HS-5 (cell line): ENCODE data around the gene KLHL33.
A peak's percentile ranks its signal among the peaks of the same experiment; 100 is the strongest.

Experiments used
- DNase-seq: peaks from one replicate; pipeline ENCODE4 v3.0.0-alpha.2; 2012; ENCODE audit warnings: low read depth

KLHL33 gene, protein sequence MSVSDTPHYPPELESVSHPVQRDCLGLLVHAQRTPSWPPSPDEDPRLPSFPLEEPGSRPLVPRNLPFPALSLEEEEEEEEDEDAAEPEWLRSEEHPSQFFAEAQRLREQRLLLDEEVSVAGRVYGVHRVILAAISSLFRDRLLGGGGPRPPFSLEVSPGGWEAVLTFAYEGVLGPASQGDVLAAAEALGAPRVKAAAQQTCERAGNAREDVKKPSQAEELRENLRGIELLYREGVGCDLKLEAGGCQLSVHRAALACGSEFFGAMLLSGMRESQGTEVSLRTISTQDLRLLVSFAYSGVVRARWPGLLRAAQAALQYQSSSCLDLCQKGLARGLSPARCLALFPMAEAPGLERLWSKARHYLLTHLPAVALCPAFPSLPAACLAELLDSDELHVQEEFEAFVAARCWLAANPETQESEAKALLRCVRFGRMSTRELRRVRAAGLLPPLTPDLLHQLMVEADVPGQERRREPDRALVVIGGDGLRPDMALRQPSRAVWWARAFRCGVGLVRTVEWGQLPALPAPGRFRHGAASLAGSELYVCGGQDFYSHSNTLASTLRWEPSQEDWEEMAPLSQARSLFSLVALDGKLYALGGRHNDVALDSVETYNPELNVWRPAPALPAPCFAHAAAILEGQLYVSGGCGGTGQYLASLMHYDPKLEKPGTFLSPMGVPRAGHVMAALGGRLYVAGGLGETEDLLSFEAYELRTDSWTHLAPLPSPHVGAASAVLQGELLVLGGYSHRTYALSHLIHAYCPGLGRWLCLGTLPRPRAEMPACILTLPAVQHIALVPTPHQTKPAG

GRCh38 chr14:20435582-20436362 lies at the start of gene KLHL33:
KLHL33 (minus strand) TSS chr14:20436166; CDS start chr14:20435811, 355 bp downstream.
- no peak for DNase-seq

DNA sequence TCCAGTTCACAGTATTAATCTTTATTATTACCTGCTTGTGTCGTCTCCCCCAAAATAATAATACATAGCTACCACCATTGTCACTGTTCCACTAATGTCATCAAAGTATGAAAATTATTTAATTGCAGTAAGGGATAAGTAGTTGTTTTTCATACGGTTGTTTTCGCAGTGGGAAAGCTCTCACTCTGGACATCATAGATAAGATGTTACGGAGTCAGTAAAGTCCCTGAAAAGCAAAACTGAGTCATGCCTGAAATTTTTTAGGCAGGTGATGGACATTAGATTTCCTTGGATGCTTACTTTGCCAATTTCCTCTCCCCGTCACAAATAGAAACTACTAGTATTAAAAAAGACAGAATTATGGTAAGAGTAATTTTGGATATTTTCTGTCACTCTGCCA lies 46.4 kb upstream of the KLHL33 start:
- no peak for DNase-seq

- DNase-seq, result no peak
Observed at GRCh38 chr14:20478894-20479293, 42.9 kb upstream of the KLHL33 start.

DNA sequence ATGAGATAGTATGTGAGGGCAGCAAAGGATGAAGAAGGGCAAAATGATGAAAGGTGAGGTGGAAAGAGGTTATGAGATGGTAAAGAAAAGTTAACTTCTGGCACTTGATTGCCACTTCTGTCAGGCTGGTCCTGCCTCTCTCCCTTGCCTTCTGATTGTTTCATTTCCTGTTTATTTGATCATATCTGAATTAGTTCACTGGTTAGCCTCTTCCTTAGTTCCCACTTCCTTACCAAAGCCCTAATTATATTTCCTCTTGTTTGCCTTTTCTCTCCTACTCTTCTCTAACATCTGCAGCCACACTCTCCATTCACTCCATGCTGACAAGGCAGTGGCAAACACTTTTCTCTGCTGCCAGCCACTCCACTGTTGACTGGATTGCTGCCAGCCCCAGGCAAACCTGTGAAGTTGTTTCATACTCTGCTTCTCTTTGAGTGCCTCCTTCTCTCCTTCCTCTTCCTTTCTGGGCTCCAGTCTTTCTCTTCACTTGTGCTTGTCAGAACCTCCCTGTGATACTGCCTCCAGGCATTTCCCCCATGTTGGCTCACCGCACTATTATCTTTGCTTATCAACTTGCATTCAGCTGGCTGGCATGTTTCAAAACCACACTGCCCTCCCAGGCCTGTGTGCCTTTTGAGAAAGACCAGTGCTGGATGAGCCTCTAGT lies 41.4 kb upstream of the KLHL33 start:
- DNase-seq, result no peak

GRCh38 chr14:20476776-20477175 lies 40.8 kb upstream of the KLHL33 start:
- no peak for DNase-seq

- no peak for DNase-seq
Observed at GRCh38 chr14:20472536-20473169, 36.7 kb upstream of the KLHL33 start.

GRCh38 chr14:20470603-20470901 lies 34.6 kb upstream of the KLHL33 start:
- DNase-seq, result no peak

GRCh38 chr14:20469890-20470602 lies 34.1 kb upstream of the KLHL33 start:
- DNase-seq, result peak; percentile 69

- DNase-seq, result peak; percentile 62
Observed at GRCh38 chr14:20469242-20469889, 33.4 kb upstream of the KLHL33 start, which contains the start of gene PNP. PNP (plus strand) TSS chr14:20469406; CDS start chr14:20469525, 119 bp downstream.

GRCh38 chr14:20468764-20469241 lies 32.8 kb upstream of the KLHL33 start:
- DNase-seq, result no peak

- peak; percentile 99 for DNase-seq
Observed at GRCh38 chr14:20461225-20462141, 25.5 kb upstream of the KLHL33 start, which contains the start of gene PIP4P1. PIP4P1 (minus strand) TSS chr14:20461434; CDS start chr14:20461325, 109 bp downstream.

DNA sequence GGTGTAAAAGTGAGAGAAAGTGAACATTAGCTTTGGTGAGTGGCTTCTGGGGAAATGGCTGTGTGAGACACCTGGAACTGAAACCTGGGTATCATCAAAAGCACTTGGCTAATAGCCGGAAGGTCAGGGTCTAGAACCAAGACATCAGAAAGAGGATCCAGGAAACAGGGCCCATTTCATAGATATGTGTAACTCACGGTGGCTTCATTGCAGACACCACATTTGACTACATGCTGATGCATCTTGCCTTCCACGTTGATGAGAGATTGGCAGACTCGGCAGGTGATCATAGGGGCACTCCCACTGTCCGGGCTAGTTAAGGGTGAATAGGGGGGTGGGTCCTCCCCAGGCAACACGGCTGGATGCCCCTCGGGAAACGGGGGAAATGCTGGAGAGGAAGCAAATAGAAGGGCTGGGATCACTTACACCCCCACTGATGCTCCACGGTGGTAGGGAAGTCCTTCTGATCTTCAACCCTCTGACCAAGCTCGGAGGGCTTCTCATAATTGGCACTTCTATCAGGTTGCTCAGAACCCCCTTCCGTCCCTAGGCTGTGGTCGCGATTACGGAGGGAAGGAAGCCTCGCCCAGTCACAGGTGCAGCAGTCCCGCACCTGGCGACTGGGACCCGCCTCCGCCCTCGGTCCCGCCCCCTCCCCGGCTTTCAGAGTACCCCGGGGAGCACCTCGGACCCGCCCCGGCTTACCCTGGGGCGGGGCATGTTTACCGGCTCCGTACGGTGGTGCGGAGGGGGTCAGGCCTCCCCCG lies 24.7 kb upstream of the KLHL33 start:
- no peak for DNase-seq

DNA sequence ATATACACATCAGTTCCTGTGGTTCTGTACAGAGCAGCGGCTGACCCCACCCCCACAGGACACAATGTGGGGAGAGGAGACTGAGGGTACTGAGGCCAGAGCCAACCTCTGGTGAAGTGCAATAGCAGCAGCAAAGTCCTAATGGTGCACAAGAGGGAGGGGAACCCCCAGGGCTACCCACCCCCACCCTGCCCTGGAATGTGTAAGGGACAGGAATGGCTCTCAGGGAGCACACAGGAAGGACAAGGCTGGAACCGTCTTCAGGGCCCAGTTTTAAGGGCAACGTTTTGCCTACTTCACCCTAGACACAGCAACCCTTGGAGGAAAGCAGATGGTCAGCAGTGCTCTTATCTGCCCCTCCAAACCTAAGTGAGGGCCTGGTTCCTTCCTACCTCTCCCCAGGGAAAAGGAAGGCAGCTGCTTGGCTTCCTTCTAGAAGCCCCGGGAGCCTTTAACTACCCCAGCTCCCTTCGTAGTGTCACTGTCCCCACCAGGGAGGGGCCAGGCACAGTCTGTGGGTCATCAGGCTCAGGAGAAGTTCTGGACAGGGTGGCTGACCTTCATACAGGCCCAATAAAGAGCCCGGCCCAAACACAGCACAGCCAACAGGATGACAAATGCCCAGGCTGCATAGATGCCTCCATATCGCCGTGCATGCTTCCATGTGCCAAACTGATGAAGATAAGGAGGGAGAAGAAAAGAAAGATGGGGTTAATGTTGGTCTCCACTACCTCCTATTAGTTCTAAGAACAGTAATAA lies 22.2 kb upstream of the KLHL33 start:
- DNase-seq, result no peak

GRCh38 chr14:20456971-20457370 lies 21.0 kb upstream of the KLHL33 start:
- DNase-seq, result no peak

DNA sequence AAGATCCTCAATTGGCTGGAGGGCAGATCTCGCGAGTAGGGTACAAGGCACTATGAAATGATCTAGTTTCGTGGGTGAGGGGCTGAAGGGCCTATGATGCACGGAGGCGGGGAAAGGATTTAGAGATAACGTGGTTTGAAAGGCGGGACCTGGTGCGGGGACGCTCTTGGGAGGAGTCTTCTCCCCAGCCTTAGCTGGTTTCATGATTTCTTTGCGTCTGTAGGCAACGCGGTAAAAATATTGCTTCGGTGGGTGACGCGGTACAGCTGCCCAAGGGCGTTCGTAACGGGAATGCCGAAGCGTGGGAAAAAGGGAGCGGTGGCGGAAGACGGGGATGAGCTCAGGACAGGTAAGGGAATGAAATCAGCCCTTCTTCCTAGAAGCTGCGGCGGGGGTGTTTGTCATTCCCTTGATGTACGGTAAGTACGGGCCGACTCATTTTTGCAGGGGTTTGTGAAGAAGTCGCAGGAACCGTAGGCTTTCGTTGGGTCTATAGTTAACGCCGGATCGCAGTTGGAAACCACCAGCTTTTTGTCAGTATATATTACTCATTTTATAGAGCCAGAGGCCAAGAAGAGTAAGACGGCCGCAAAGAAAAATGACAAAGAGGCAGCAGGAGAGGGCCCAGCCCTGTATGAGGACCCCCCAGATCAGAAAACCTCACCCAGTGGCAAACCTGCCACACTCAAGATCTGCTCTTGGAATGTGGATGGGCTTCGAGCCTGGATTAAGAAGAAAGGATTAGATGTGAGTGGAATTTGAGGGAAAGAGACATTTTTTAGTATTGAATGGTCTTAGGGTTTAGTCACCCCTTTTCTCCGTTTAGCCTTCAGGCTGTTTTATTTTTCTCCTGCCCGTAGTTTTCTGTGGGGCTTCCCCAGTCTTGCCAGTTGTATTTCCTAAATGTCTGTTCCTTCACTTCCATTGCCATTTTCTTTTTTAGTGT lies 19.7 kb upstream of the KLHL33 start:
- no peak for DNase-seq
